DOHH2 (cell line): ENCODE results near the gene SYNE3.
A peak's percentile ranks its signal among the peaks of the same experiment; 100 is the strongest.

ENCODE experiments used
- H3F3A ChIP-seq: fragments of 200-600 bp; sonication (generic), shearing (Covaris generic); 2 replicates; pipeline ENCODE4 v1.6.0; 2016; ENCODE audit warnings: antibody characterized with exemption, mild to moderate bottlenecking; ENCODE audit not compliant: control insufficient read depth, insufficient read depth
- H3K27ac ChIP-seq: fragments of 200-600 bp; sonication (generic); 2 replicates; pipeline ENCODE4 v1.5.1; 2014; ENCODE audit warnings: low read depth, mild to moderate bottlenecking, low read length, moderate library complexity
- H3K27me3 ChIP-seq: fragments of 200-600 bp; sonication (generic); 2 replicates; pipeline ENCODE4 v1.6.1; 2014; ENCODE audit warnings: mild to moderate bottlenecking, low read length, mixed read lengths; ENCODE audit not compliant: control insufficient read depth
- H3K36me3 ChIP-seq: fragments of 200-600 bp; sonication (generic); 2 replicates; pipeline ENCODE4 v1.6.1; 2014; ENCODE audit warnings: mild to moderate bottlenecking, low read length, moderate library complexity, mixed read lengths; ENCODE audit not compliant: control insufficient read depth
- H3K4me1 ChIP-seq: fragments of 200-600 bp; sonication (generic); 2 replicates; pipeline ENCODE4 v1.6.1; 2014; ENCODE audit warnings: mild to moderate bottlenecking, low read length, mixed read lengths; ENCODE audit not compliant: control insufficient read depth
- H3K4me2 ChIP-seq: fragments of 200-600 bp; sonication (generic); 2 replicates; pipeline ENCODE4 v1.6.0; 2014; ENCODE audit warnings: mild to moderate bottlenecking, low read length, moderate library complexity
- H3K4me3 ChIP-seq: fragments of 200-600 bp; sonication (generic); 2 replicates; pipeline ENCODE4 v1.5.1; 2014; ENCODE audit warnings: mild to moderate bottlenecking, low read length, mixed read lengths
- H3K79me2 ChIP-seq: fragments of 200-600 bp; sonication (generic); 2 replicates; pipeline ENCODE4 v1.6.1; 2014; ENCODE audit warnings: mild to moderate bottlenecking, low read length, mixed read lengths; ENCODE audit not compliant: control insufficient read depth
- H3K9me2 ChIP-seq: fragments of 200-600 bp; sonication (generic); replicated peaks from 2 replicates; pipeline ENCODE4 v1.6.1; 2014; ENCODE audit warnings: mild to moderate bottlenecking, low read length, mixed read lengths; ENCODE audit not compliant: control insufficient read depth
- H3K9me3 ChIP-seq: fragments of 200-600 bp; sonication (generic); 2 replicates; pipeline ENCODE4 v1.6.1; 2014; ENCODE audit warnings: antibody characterized with exemption, low read length, mixed read lengths; ENCODE audit not compliant: control insufficient read depth, insufficient read depth
- H4K20me1 ChIP-seq: fragments of 200-600 bp; sonication (generic); 2 replicates; pipeline ENCODE4 v1.6.0; 2014; ENCODE audit warnings: low read depth, mild to moderate bottlenecking, antibody characterized with exemption, low read length, moderate library complexity; ENCODE audit not compliant: control insufficient read depth, insufficient read depth
- CTCF ChIP-seq: fragments of 200-600 bp; sonication (generic); IDR thresholded peaks from one replicate; pipeline ENCODE4 v1.5.1; 2014; ENCODE audit warnings: antibody characterized with exemption, mild to moderate bottlenecking, low read depth, low read length; ENCODE audit not compliant: poor library complexity, severe bottlenecking
- EZH2phosphoT487 ChIP-seq: fragments of 200-600 bp; sonication (generic); IDR thresholded peaks from 2 replicates; pipeline ENCODE4 v1.6.1; 2017; ENCODE audit warnings: borderline replicate concordance, mild to moderate bottlenecking, antibody characterized with exemption, low read length, moderate library complexity, mixed read lengths

The SYNE3 gene

DNA sequence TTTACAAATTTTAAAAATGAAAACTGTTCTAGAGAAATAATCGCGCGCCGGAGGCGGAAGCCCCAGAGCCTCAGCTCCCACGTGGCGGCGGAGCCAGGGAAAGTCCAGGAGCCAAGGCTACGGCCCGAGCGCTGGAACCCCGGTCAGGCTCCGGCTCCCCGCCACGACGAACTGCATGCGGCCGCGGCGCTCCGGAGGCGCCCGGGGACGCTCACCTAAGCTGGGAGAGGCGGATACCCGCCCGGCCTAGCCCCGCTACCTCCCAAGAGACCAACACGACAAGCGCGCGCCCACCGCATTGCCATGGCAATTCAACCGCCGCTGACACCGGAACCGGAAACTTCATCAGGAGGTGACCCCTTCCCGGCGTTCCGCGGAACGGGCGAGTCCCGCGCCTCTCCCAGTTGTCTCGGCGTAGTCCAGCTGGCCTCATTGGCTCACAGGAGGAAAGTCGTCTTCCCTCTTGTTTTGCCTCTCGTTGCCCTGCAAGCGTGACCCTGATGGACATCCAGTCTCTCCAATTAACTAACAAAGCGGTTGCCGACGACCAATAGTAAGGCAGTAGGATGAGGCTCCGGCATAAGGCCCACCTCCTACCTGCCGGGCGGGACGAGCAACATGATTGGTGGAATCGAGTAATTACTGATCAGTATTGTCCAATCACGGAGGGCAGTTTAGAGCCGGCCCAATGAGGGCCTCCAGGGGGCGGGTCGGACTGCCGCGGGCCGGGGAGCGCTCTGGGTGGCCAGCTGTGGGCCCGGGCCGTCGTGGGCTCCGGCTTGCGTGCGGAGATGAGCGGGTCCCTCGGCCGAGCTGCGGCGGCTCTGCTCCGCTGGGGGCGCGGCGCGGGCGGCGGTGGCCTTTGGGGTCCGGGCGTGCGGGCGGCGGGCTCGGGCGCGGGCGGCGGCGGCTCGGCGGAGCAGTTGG is 18.1 kb upstream of the SYNE3 start, which contains the start of gene GLRX5:
Gene GLRX5 (plus strand): TSS at position 752 of the 927 bp plus-strand sequence. CDS start 40 bp downstream, at position 792.
- peaks cover 51% of the 10 kb centered on the region for H3K36me3 ChIP-seq
- H3K27ac ChIP-seq: peak within 1 kb of the TSS; percentile 86
- H3K4me3 ChIP-seq: peak within 1 kb of the TSS; percentile 94
- TF ChIP-seq EZH2phosphoT487 (no peak), CTCF (no peak)
- H3K9me2 ChIP-seq: no peaks in the 10 kb centered on the region
- peaks cover 36% of the 10 kb centered on the region for H3K4me1 ChIP-seq
- peak within 1 kb of the TSS; percentile 86 for H3K4me2 ChIP-seq
- H3K79me2 ChIP-seq: peaks cover 90% of the 10 kb centered on the region
- peaks cover 31% of the 10 kb centered on the region; the same call in 1 of the 2 replicates for H4K20me1 ChIP-seq
- no peaks in the 10 kb centered on the region for H3K9me3 ChIP-seq
- no peaks in the 10 kb centered on the region for H3K27me3 ChIP-seq
- H3F3A ChIP-seq: peaks cover 17% of the 10 kb centered on the region

DNA sequence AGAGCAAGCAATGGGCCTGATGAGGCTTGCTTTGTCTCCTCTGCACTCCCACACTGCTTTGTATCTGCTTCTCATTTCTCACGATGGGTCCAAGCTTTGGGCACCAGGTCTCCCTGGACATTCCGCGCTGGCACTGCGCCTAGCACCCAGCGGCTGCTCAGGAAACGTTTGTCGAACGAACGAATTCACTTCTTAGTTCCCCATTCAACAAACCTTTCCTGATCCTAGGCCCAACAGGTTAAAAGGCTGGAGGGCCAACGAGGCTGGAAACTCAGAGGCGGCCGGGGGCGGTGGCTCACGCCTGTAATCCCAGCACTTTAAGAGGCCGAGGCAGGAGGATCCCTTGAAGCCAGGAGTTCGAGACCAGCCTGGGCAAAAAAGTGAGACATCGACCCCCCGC is 17.4 kb upstream of the SYNE3 start:
- no peaks in the 10 kb centered on the region for H3K27me3 ChIP-seq
- peaks cover 36% of the 10 kb centered on the region for H3K4me1 ChIP-seq
- TF ChIP-seq EZH2phosphoT487 (no peak), CTCF (no peak)
- H3K9me3 ChIP-seq: no peaks in the 10 kb centered on the region
- H3K27ac ChIP-seq: peak overlapping the region; percentile 86
- H3K36me3 ChIP-seq: peaks cover 55% of the 10 kb centered on the region
- peaks cover 82% of the 10 kb centered on the region for H3K79me2 ChIP-seq
- H3K4me3 ChIP-seq: peak overlapping the region; percentile 94
- H3K9me2 ChIP-seq: no peaks in the 10 kb centered on the region
- peaks cover 29% of the 10 kb centered on the region; the same call in 1 of the 2 replicates for H4K20me1 ChIP-seq
- peaks cover 17% of the 10 kb centered on the region for H3F3A ChIP-seq
- H3K4me2 ChIP-seq: peak overlapping the region; percentile 84

DNA sequence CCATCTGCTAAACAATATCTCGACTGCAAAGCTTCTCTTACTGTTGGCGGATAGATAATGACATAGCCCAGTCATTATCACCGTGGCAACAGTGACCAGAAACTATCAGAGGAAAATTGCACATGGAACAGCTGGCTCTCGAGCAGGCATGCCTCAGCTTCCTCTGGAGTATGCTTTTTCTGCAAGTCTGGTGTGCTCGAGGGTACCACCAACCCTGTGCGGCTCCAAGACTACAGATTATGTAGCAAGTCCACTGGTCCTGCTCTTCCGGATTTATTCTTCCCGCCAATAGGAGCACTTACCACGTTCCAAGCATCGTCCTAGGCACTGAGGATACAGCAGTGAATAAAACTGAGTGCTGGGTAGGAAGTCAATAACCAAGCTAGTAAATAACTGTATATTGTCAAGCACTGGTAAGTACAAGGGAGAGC is 17.0 kb upstream of the SYNE3 start:
- H3K9me3 ChIP-seq: no peaks in the 10 kb centered on the region
- no peaks in the 10 kb centered on the region for H3K27me3 ChIP-seq
- H3K4me1 ChIP-seq: peaks cover 36% of the 10 kb centered on the region
- peaks cover 55% of the 10 kb centered on the region for H3K36me3 ChIP-seq
- H3K4me2 ChIP-seq: peak overlapping the region; percentile 84
- peak overlapping the region; percentile 86 for H3K27ac ChIP-seq
- TF ChIP-seq CTCF (no peak), EZH2phosphoT487 (no peak)
- H3F3A ChIP-seq: peaks cover 17% of the 10 kb centered on the region
- H4K20me1 ChIP-seq: peaks cover 29% of the 10 kb centered on the region; the same call in 1 of the 2 replicates
- no peaks in the 10 kb centered on the region for H3K9me2 ChIP-seq
- peaks cover 78% of the 10 kb centered on the region for H3K79me2 ChIP-seq
- H3K4me3 ChIP-seq: peak overlapping the region; percentile 94
